Progenitor cell of endocrine pancreas (in vitro differentiated cells): ENCODE data around the gene TMEM204. TPM values are rescaled to one million over a fixed set of nuclear protein-coding genes. Genes with fewer than 3 reads are reported as not detected.

Experiments
- DNase-seq: peaks from one replicate; pipeline ENCODE4 v3.0.0; 2021; ENCODE audit warnings: low spot score; ENCODE audit not compliant: unreplicated experiment
- H3K27ac Mint-ChIP-seq: 2 replicates; pipeline ENCODE4 v1.8.0; 2021; ENCODE audit warnings: mild to moderate bottlenecking, moderate library complexity, mixed read lengths
- H3K27me3 Mint-ChIP-seq: 2 replicates; pipeline ENCODE4 v1.8.0; 2021; ENCODE audit warnings: mixed read lengths
- H3K36me3 Mint-ChIP-seq: 2 replicates; pipeline ENCODE4 v1.8.0; 2022; ENCODE audit warnings: mixed read lengths; ENCODE audit not compliant: insufficient read depth
- H3K4me1 Mint-ChIP-seq: 2 replicates; pipeline ENCODE4 v1.8.0; 2021; ENCODE audit warnings: low read depth, mixed read lengths
- H3K4me3 Mint-ChIP-seq: 2 replicates; pipeline ENCODE4 v1.8.0; 2021; ENCODE audit warnings: low read depth, mild to moderate bottlenecking, moderate library complexity, mixed read lengths
- H3K9me3 Mint-ChIP-seq: 2 replicates; pipeline ENCODE4 v1.8.0; 2021; ENCODE audit warnings: low read depth, mixed read lengths
- CTCF ChIP-seq: fragments of 200-600 bp; sonication (generic); IDR thresholded peaks from one replicate; pipeline ENCODE4 v1.5.0; 2021; ENCODE audit warnings: antibody characterized with exemption, mild to moderate bottlenecking; ENCODE audit not compliant: unreplicated experiment
- total RNA-seq: library from RNA; stranded (reverse); gene quantifications from 2 replicates; pipeline ENCODE4 v1.2.1, GENCODE V29; 2021

TMEM204 gene
- total RNA-seq, 1 donor from 2014 or later, result not detected

- H3K4me1 Mint-ChIP-seq, result no peaks in the 10 kb centered on the region
- no peaks in the 10 kb centered on the region for H3K36me3 Mint-ChIP-seq
- no peak for DNase-seq
- H3K4me3 Mint-ChIP-seq, result no peak overlapping the region
- H3K9me3 Mint-ChIP-seq, result no peaks in the 10 kb centered on the region
- no peaks in the 10 kb centered on the region for H3K27me3 Mint-ChIP-seq
- H3K27ac Mint-ChIP-seq, result no peak overlapping the region
- no peak for TF ChIP-seq CTCF
These were observed 5.3 kb upstream of the TMEM204 start for GRCh38 chr16:1527836-1528811.

GRCh38 chr16:1528921-1529537, 4.4 kb upstream of the TMEM204 start:
- Mint-ChIP-seq H3K4me3 (no peak overlapping the region), H3K27me3 (no peaks in the 10 kb centered on the region), H3K27ac (no peak overlapping the region), H3K36me3 (no peaks in the 10 kb centered on the region), H3K9me3 (no peaks in the 10 kb centered on the region), H3K4me1 (no peaks in the 10 kb centered on the region)
- TF ChIP-seq CTCF, result no peak
- DNase-seq, result no peak

GRCh38 chr16:1530349-1530882, 3.0 kb upstream of the TMEM204 start:
- no peak overlapping the region for H3K4me3 Mint-ChIP-seq
- H3K27ac Mint-ChIP-seq, result no peak overlapping the region
- TF ChIP-seq CTCF, result no peak
- no peaks in the 10 kb centered on the region for H3K9me3 Mint-ChIP-seq
- no peaks in the 10 kb centered on the region for H3K27me3 Mint-ChIP-seq
- no peak for DNase-seq
- H3K4me1 Mint-ChIP-seq, result no peaks in the 10 kb centered on the region
- no peaks in the 10 kb centered on the region for H3K36me3 Mint-ChIP-seq

GRCh38 chr16:1530883-1531637, 2.4 kb upstream of the TMEM204 start:
- DNase-seq, result no peak
- no peaks in the 10 kb centered on the region for H3K27me3 Mint-ChIP-seq
- no peaks in the 10 kb centered on the region for H3K4me1 Mint-ChIP-seq
- no peak overlapping the region for H3K27ac Mint-ChIP-seq
- no peaks in the 10 kb centered on the region for H3K36me3 Mint-ChIP-seq
- no peak overlapping the region for H3K4me3 Mint-ChIP-seq
- H3K9me3 Mint-ChIP-seq, result no peaks in the 10 kb centered on the region
- no peak for TF ChIP-seq CTCF

- no peak overlapping the region for H3K27ac Mint-ChIP-seq
- no peaks in the 10 kb centered on the region for H3K9me3 Mint-ChIP-seq
- no peak for DNase-seq
- H3K27me3 Mint-ChIP-seq, result no peaks in the 10 kb centered on the region
- TF ChIP-seq CTCF, result no peak
- no peaks in the 10 kb centered on the region for H3K36me3 Mint-ChIP-seq
- H3K4me1 Mint-ChIP-seq, result no peaks in the 10 kb centered on the region
- H3K4me3 Mint-ChIP-seq, result no peak overlapping the region
These were observed 1.9 kb upstream of the TMEM204 start for GRCh38 chr16:1531638-1531910.
